ENCODE measurements around the gene HNRNPC.
"Not testable (repeated sequence)": the region's sequence is repeated elsewhere in the genome, so short reads cannot be mapped to it uniquely, and the experiment has no call there.

The HNRNPC gene

DNA sequence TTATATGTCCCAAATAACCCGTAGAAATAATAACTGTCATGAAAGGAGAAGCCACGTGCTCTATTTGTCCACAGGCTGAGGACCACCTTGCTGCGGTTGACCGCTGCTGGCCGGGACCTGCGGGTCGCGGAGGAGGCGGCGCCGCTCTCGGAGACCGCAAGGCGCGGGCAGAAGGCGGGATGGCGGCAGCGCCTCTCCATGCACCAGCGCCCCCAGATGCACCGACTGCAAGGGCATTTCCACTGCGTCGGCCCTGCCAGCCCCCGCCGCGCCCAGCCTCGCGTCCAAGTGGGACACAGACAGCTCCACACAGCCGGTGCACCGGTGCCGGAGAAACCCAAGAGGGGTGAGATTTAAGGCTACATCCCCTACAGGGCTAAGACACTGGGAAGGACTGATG lies 31.6 kb upstream of the HNRNPC start:
- ChIA-PET POLR2A (no interaction called here), CTCF (no interaction called here)
- no peak for TF ChIP-seq CTBP1 (IDR thresholded peaks at IDR 0.05; ENCODE audit: borderline replicate concordance)
- no peak for TF ChIP-seq TARDBP (IDR thresholded peaks at IDR 0.05)
- no peak for TF ChIP-seq FOXK2 (IDR thresholded peaks at IDR 0.05)
- TF ChIP-seq NFRKB (IDR thresholded peaks at IDR 0.05): no peak
- no peak for TF ChIP-seq FOXA1 (IDR thresholded peaks at IDR 0.05)
- no peak for TF ChIP-seq ARNT (IDR thresholded peaks at IDR 0.05)
- TF ChIP-seq, protein P1, sequence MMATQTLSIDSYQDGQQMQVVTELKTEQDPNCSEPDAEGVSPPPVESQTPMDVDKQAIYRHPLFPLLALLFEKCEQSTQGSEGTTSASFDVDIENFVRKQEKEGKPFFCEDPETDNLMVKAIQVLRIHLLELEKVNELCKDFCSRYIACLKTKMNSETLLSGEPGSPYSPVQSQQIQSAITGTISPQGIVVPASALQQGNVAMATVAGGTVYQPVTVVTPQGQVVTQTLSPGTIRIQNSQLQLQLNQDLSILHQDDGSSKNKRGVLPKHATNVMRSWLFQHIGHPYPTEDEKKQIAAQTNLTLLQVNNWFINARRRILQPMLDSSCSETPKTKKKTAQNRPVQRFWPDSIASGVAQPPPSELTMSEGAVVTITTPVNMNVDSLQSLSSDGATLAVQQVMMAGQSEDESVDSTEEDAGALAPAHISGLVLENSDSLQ (IDR thresholded peaks at IDR 0.05): no peak
- TF ChIP-seq BHLHE40 (IDR thresholded peaks at IDR 0.05; ENCODE audit: borderline replicate concordance): no peak
- TF ChIP-seq SP1 (IDR thresholded peaks at IDR 0.05): no peak
- DNase-seq (ENCODE audit: extremely low spot score): no peak

GRCh38 chr14:21299562-21300130 lies 30.4 kb upstream of the HNRNPC start:
- no peak for TF ChIP-seq ARNT (IDR thresholded peaks at IDR 0.05)
- TF ChIP-seq ZNF384 (IDR thresholded peaks at IDR 0.05): no peak
- no peak for TF ChIP-seq SUZ12 (IDR thresholded peaks at IDR 0.05)
- TF ChIP-seq FOXM1 (IDR thresholded peaks at IDR 0.05; ENCODE audit: borderline replicate concordance): no peak
- TF ChIP-seq NFRKB (IDR thresholded peaks at IDR 0.05): no peak
- TF ChIP-seq FOXA1 (IDR thresholded peaks at IDR 0.05): no peak
- no peak for TF ChIP-seq SP1 (IDR thresholded peaks at IDR 0.05)
- TF ChIP-seq, protein P1 (IDR thresholded peaks at IDR 0.05): no peak
- no peak for TF ChIP-seq CTBP1 (IDR thresholded peaks at IDR 0.05; ENCODE audit: borderline replicate concordance)
- no peak for TF ChIP-seq L3MBTL2 (conservative IDR thresholded peaks at IDR 0.05)
- no peak for TF ChIP-seq TARDBP (IDR thresholded peaks at IDR 0.05)
- no peak for DNase-seq (ENCODE audit: extremely low spot score)
- ChIA-PET POLR2A (interaction anchor here (0.7 to 1.3 kb wide), 4 partner anchors 9 to 37 kb away, joined by 3 to 5 read pairs (median 3); no protein-coding TSS in a partner anchor), CTCF (interaction anchor here (0.5 to 0.6 kb wide), 2 partner anchors 157 to 1674 kb away, joined by 3 to 4 read pairs; no protein-coding TSS in a partner anchor)

- ChIA-PET CTCF (no interaction called here), POLR2A (interaction anchor here (1.1 to 1.5 kb wide), 2 partner anchors 10 to 16 kb away, joined by 3 to 8 read pairs; no protein-coding TSS in a partner anchor)
- no peak for DNase-seq (ENCODE audit: extremely low spot score)
- TF ChIP-seq LEF1 (IDR thresholded peaks at IDR 0.05; ENCODE audit: borderline replicate concordance) (no peak), BHLHE40 (IDR thresholded peaks at IDR 0.05; ENCODE audit: borderline replicate concordance) (no peak), FOXM1 (IDR thresholded peaks at IDR 0.05; ENCODE audit: borderline replicate concordance) (no peak), L3MBTL2 (conservative IDR thresholded peaks at IDR 0.05) (no peak), ZNF384 (IDR thresholded peaks at IDR 0.05) (no peak), CTBP1 (IDR thresholded peaks at IDR 0.05; ENCODE audit: borderline replicate concordance) (no peak), FOXA1 (IDR thresholded peaks at IDR 0.05) (no peak), NFRKB (IDR thresholded peaks at IDR 0.05) (no peak), ELF4 (IDR thresholded peaks at IDR 0.05) (no peak), SUZ12 (IDR thresholded peaks at IDR 0.05) (no peak), SP1 (IDR thresholded peaks at IDR 0.05) (no peak), HDGF (IDR thresholded peaks at IDR 0.05; ENCODE audit: borderline replicate concordance) (no peak), FOXK2 (IDR thresholded peaks at IDR 0.05) (no peak), ARNT (IDR thresholded peaks at IDR 0.05) (no peak), TARDBP (IDR thresholded peaks at IDR 0.05) (no peak)
- TF ChIP-seq, protein P1 (IDR thresholded peaks at IDR 0.05): no peak
Observed at GRCh38 chr14:21298358-21298757, 29.1 kb upstream of the HNRNPC start.

DNA sequence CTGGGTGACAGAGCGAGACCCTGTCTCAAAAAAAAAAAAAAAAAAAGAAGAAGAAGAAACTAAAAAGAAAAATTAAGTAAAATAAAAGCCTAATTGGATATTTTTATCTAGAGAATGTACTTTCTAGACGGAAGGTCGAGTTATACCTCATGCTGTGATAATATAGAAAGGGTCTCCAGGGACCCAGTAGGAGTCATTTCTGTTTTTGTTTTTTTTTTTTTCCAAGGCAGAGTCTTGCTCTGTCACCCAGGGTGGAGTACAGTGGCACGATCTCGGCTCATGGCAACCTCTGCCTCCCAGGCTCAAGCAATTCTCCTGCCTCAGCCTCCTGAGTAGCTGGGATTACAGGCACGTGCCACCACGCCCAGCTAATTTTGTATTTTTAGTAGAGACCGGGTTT lies 24.8 kb upstream of the HNRNPC start:
- POLR2A ChIA-PET; CTCF ChIA-PET; DNase-seq (ENCODE audit: extremely low spot score): not testable (repeated sequence)

DNA sequence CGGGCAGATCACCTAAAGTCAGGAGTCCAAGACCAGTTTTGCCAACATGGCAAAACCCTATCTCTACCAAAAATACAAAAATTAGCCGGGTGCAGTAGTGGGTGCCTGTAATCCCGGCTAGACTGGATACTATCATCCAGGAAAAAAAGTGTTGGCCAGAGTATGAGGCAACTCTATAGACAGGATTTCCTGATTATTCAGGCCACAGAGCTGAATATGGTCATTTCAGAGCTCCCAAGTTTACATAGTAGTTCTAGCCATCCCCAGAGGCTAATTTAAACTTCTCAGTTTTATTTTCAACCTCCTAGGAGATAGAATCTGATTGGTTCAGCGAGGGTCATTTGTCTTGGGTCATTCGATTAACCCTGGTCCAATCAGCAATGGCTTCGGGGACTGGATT lies 17.9 kb upstream of the HNRNPC start:
- no peak for TF ChIP-seq FOXK2 (IDR thresholded peaks at IDR 0.05)
- no peak for TF ChIP-seq CTBP1 (IDR thresholded peaks at IDR 0.05; ENCODE audit: borderline replicate concordance)
- TF ChIP-seq BHLHE40 (IDR thresholded peaks at IDR 0.05; ENCODE audit: borderline replicate concordance): no peak
- no peak for TF ChIP-seq FOXM1 (IDR thresholded peaks at IDR 0.05; ENCODE audit: borderline replicate concordance)
- TF ChIP-seq SP1 (IDR thresholded peaks at IDR 0.05): no peak
- TF ChIP-seq LEF1 (IDR thresholded peaks at IDR 0.05; ENCODE audit: borderline replicate concordance): no peak
- no peak for TF ChIP-seq SUZ12 (IDR thresholded peaks at IDR 0.05)
- no peak for TF ChIP-seq TARDBP (IDR thresholded peaks at IDR 0.05)
- TF ChIP-seq FOXA1 (IDR thresholded peaks at IDR 0.05): no peak
- no peak for DNase-seq (ENCODE audit: extremely low spot score)
- ChIA-PET CTCF (no interaction called here), POLR2A (no interaction called here)

DNA sequence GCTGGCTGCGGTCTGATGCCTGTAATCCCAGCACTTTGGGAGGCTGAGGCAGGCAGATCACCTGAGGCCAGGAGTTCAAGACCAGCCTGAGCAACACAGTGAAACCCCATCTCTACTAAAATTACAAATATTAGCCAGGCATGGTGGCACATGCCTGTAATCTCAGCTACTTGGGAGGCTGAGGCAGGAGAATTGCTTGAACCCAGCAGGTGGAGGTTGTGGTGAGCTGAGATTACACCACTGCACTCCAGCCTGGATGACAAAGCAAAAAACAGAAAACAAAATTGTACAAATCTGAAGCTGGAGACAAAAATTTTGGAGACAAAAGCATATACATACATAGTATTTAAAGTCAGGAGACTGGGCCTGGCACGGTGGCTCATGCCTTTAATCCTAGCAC lies 17.3 kb upstream of the HNRNPC start:
- CTCF ChIA-PET; POLR2A ChIA-PET; DNase-seq (ENCODE audit: extremely low spot score): not testable (repeated sequence)

DNA sequence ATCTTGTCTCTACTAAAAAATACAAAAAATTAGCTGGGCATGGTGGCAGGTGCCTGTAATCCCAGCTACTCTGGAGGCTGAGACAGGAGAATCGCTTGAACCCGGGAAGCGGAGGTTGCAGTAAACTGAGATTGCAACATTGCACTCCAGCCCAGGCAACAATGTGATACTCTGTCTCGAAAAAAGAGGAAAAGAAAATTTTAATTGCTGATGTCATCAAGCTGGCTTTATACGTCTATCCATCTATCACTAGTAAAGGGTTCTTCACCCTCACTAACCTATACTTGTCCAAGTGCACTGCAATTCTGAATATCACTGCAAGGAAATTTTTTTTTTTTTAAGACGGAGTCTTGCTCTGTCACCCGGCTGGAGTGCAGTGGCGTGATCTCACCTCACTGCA lies 12.7 kb upstream of the HNRNPC start:
- POLR2A ChIA-PET: interaction anchor here (0.6 kb wide), 1 partner anchor 12 kb away, joined by 3 read pairs; no protein-coding TSS in a partner anchor
- CTCF ChIA-PET; DNase-seq (ENCODE audit: extremely low spot score): not testable (repeated sequence)
